Neuronal stem cell (in vitro differentiated cells): ENCODE results near the gene CDA.

Experiments used
- DNase-seq: peaks from one replicate; pipeline ENCODE4 v3.0.0-alpha.2; 2013; ENCODE audit warnings: low spot score
- H2AFZ ChIP-seq: one replicate; pipeline ENCODE4 v1.6.1; 2013; ENCODE audit warnings: mild to moderate bottlenecking, low read length, inconsistent platforms
- H2AK5ac ChIP-seq: 2 replicates; pipeline ENCODE4 v1.6.1; 2013; ENCODE audit warnings: low read depth, mild to moderate bottlenecking, inconsistent platforms, low read length, moderate library complexity, mixed read lengths
- H2BK120ac ChIP-seq: 2 replicates; pipeline ENCODE4 v1.6.1; 2013; ENCODE audit warnings: low read depth, mild to moderate bottlenecking, inconsistent platforms, low read length, moderate library complexity, mixed read lengths
- H2BK12ac ChIP-seq: one replicate; pipeline ENCODE4 v1.6.1; 2013; ENCODE audit warnings: low read length, inconsistent platforms
- H2BK15ac ChIP-seq: 2 replicates; pipeline ENCODE4 v1.6.1; 2013; ENCODE audit warnings: mild to moderate bottlenecking, low read length, inconsistent platforms, mixed read lengths
- H2BK5ac ChIP-seq: one replicate; pipeline ENCODE4 v1.6.1; 2013; ENCODE audit warnings: inconsistent platforms, mild to moderate bottlenecking, low read length, moderate library complexity
- H3K14ac ChIP-seq: one replicate; pipeline ENCODE4 v1.6.1; 2013; ENCODE audit warnings: low read length, inconsistent platforms
- H3K18ac ChIP-seq: 2 replicates; pipeline ENCODE4 v1.6.1; 2013; ENCODE audit warnings: low read length, inconsistent platforms
- H3K23ac ChIP-seq: 2 replicates; pipeline ENCODE4 v1.6.1; 2013; ENCODE audit warnings: low read depth, mild to moderate bottlenecking, mixed read lengths, low read length, inconsistent platforms; ENCODE audit not compliant: poor library complexity
- H3K27ac ChIP-seq: replicated peaks from 3 replicates; pipeline ENCODE4 v1.5.1; 2013; ENCODE audit warnings: low read length, inconsistent platforms
- H3K27me3 ChIP-seq, 3 experiments: 2 replicates each; pipeline ENCODE4 v1.6.1; 2013; ENCODE audit warnings: low read length in 3 of 3, mild to moderate bottlenecking in 2 of 3, inconsistent platforms in 1 of 3, low read depth in 1 of 3, mixed read lengths in 1 of 3, moderate library complexity in 1 of 3; ENCODE audit not compliant: control insufficient read depth in 3 of 3, insufficient read depth in 3 of 3
- H3K36me3 ChIP-seq, 2 donors: replicated peaks in 1 of 2; 2 replicates each; pipeline ENCODE4 v1.6.1; 2013; ENCODE audit warnings: low read length in 2 of 2; ENCODE audit not compliant: control insufficient read depth in 2 of 2, insufficient read depth in 2 of 2
- H3K4ac ChIP-seq: 2 replicates; pipeline ENCODE4 v1.6.1; 2013; ENCODE audit warnings: inconsistent platforms, mild to moderate bottlenecking, low read length, moderate library complexity
- H3K4me1 ChIP-seq, 2 donors: 1 replicate in 1 of 2; 2 replicates in 1 of 2; pipeline ENCODE4 v1.6.1; 2013; ENCODE audit warnings: low read length in 2 of 2, low read depth in 1 of 2; ENCODE audit not compliant: control insufficient read depth in 2 of 2, insufficient read depth in 1 of 2
- H3K4me2 ChIP-seq: one replicate; pipeline ENCODE4 v1.6.1; 2013; ENCODE audit warnings: mild to moderate bottlenecking, low read length, inconsistent platforms; ENCODE audit not compliant: insufficient read depth, poor library complexity, severe bottlenecking
- H3K4me3 ChIP-seq, 2 donors: 2 replicates each; pipeline ENCODE4 v1.5.1; 2013; ENCODE audit warnings: low read length in 2 of 2, mild to moderate bottlenecking in 2 of 2, inconsistent platforms in 1 of 2, moderate library complexity in 1 of 2
- H3K79me1 ChIP-seq: one replicate; pipeline ENCODE4 v1.6.1; 2013; ENCODE audit warnings: low read depth, mild to moderate bottlenecking, inconsistent platforms, low read length, moderate library complexity
- H3K9ac ChIP-seq: one replicate; pipeline ENCODE4 v1.6.1; 2013; ENCODE audit warnings: mild to moderate bottlenecking, low read depth, low read length, inconsistent platforms; ENCODE audit not compliant: poor library complexity
- H3K9me3 ChIP-seq, 2 donors: replicated peaks in 1 of 2; 2 replicates each; pipeline versions ENCODE3 to v1.6.1; 2013; ENCODE audit warnings: low read length in 2 of 2, mild to moderate bottlenecking in 2 of 2, inconsistent platforms in 1 of 2, low read depth in 1 of 2, mixed read lengths in 1 of 2, moderate library complexity in 1 of 2; ENCODE audit not compliant: control insufficient read depth in 2 of 2, insufficient read depth in 1 of 2
- H4K8ac ChIP-seq: one replicate; pipeline ENCODE4 v1.6.1; 2013; ENCODE audit warnings: low read depth, mild to moderate bottlenecking, inconsistent platforms, low read length, moderate library complexity
- H4K91ac ChIP-seq: one replicate; pipeline ENCODE4 v1.6.1; 2013; ENCODE audit warnings: low read length, low read depth, mild to moderate bottlenecking, inconsistent platforms; ENCODE audit not compliant: poor library complexity
- WGBS, 2 donors: extraction: QIAGEN DNeasy Blood & Tissue Kit; methylation state at CpG; one replicate each; pipeline ENCODE4 v1.1.7; 2013; ENCODE audit warnings: missing lambda C conversion rate in 2 of 2, mixed read lengths in 1 of 2; ENCODE audit not compliant: insufficient read length in 2 of 2, insufficient replicate concordance in 1 of 2; ENCODE audit errors: extremely low coverage in 2 of 2; 5-methylcytosine and 5-hydroxymethylcytosine counted together

The CDA gene

GRCh38 chr1:20643080-20643479 is 54.2 kb downstream of the CDA start:
- no peak overlapping the region for H2BK120ac ChIP-seq
- H2AFZ ChIP-seq = no peak overlapping the region
- H3K9me3 ChIP-seq = no peaks in the 10 kb centered on the region
- H3K4me1 ChIP-seq = no peaks in the 10 kb centered on the region
- no peak overlapping the region for H3K23ac ChIP-seq
- no peak overlapping the region for H3K9ac ChIP-seq
- H2AK5ac ChIP-seq = no peak overlapping the region
- no peak overlapping the region for H3K27ac ChIP-seq
- no peak overlapping the region for H2BK15ac ChIP-seq
- no peak overlapping the region for H3K4me3 ChIP-seq
- no peak overlapping the region for H3K4ac ChIP-seq
- no peak overlapping the region for H3K14ac ChIP-seq
- no peaks in the 10 kb centered on the region for H3K27me3 ChIP-seq
- no CpG with 5 or more reads among the region's 6 CpGs for WGBS, 2 donors
- no peak overlapping the region for H3K4me2 ChIP-seq
- H4K8ac ChIP-seq = no peak overlapping the region
- H2BK5ac ChIP-seq = no peak overlapping the region
- peaks cover 15 to 17% of the 10 kb centered on the region in 2 donors for H3K36me3 ChIP-seq
- H2BK12ac ChIP-seq = no peak overlapping the region
- no peak for DNase-seq
- no peak overlapping the region for H4K91ac ChIP-seq
- no peaks in the 10 kb centered on the region for H3K79me1 ChIP-seq
- H3K18ac ChIP-seq = no peak overlapping the region

- no CpG with 5 or more reads among the region's 13 CpGs for WGBS, 2 donors
- H3K36me3 ChIP-seq = peaks cover 22 to 23% of the 10 kb centered on the region in 2 donors
These were observed 55.5 kb downstream of the CDA start for GRCh38 chr1:20644416-20644815.

GRCh38 chr1:20645414-20645813 is 56.5 kb downstream of the CDA start:
- Histone ChIP-seq H3K4me2 (no peak overlapping the region), H3K9ac (no peak overlapping the region), H3K18ac (no peak overlapping the region), H3K4me3 (peak overlapping the region in 1 of 2 donors; percentile 30), H4K91ac (no peak overlapping the region), H4K8ac (peak overlapping the region; percentile 26), H2AFZ (no peak overlapping the region), H2BK12ac (no peak overlapping the region), H3K14ac (no peak overlapping the region), H2BK120ac (no peak overlapping the region), H2BK5ac (no peak overlapping the region), H2AK5ac (no peak overlapping the region), H3K4me1 (no peaks in the 10 kb centered on the region), H2BK15ac (no peak overlapping the region), H3K27me3 (no peaks in the 10 kb centered on the region), H3K27ac (no peak overlapping the region), H3K36me3 (peaks cover 25 to 31% of the 10 kb centered on the region in 2 donors), H3K23ac (no peak overlapping the region), H3K9me3 (no peaks in the 10 kb centered on the region), H3K4ac (no peak overlapping the region), H3K79me1 (no peaks in the 10 kb centered on the region)
- DNase-seq = no peak
- WGBS, 2 donors = no CpG with 5 or more reads among the region's 14 CpGs

More at GRCh38 chr1:20644416-20644815, 55.5 kb downstream of the CDA start:
- no peak overlapping the region for H2BK5ac ChIP-seq
- no peak overlapping the region for H4K91ac ChIP-seq
- no peak overlapping the region for H4K8ac ChIP-seq
- DNase-seq = no peak
- no peaks in the 10 kb centered on the region for H3K9me3 ChIP-seq
- no peak overlapping the region for H2BK12ac ChIP-seq
- H3K14ac ChIP-seq = no peak overlapping the region
- H3K4me2 ChIP-seq = no peak overlapping the region
- no peak overlapping the region for H3K4me3 ChIP-seq
- no peak overlapping the region for H3K9ac ChIP-seq
- H3K18ac ChIP-seq = no peak overlapping the region
- H2BK15ac ChIP-seq = no peak overlapping the region
- H3K27ac ChIP-seq = no peak overlapping the region
- no peak overlapping the region for H3K23ac ChIP-seq
- H2BK120ac ChIP-seq = no peak overlapping the region
- no peak overlapping the region for H2AK5ac ChIP-seq
- no peaks in the 10 kb centered on the region for H3K4me1 ChIP-seq
- H3K4ac ChIP-seq = no peak overlapping the region
- H3K27me3 ChIP-seq = no peaks in the 10 kb centered on the region
- no peak overlapping the region for H2AFZ ChIP-seq
- H3K79me1 ChIP-seq = no peaks in the 10 kb centered on the region

- H3K36me3 ChIP-seq = peaks cover 42 to 61% of the 10 kb centered on the region in 2 donors
- no CpG with 5 or more reads among the region's 13 CpGs for WGBS, 2 donors
These were observed 59.5 kb downstream of the CDA start for GRCh38 chr1:20648438-20648837.

More at GRCh38 chr1:20648438-20648837, 59.5 kb downstream of the CDA start:
- Histone ChIP-seq H2AFZ (no peak overlapping the region), H3K23ac (peak overlapping the region; percentile 22), H3K9ac (no peak overlapping the region), H4K91ac (peak overlapping the region; percentile 89), H2BK5ac (no peak overlapping the region), H2BK15ac (no peak overlapping the region), H3K27ac (no peak overlapping the region), H2BK120ac (no peak overlapping the region), H2BK12ac (no peak overlapping the region), H3K18ac (no peak overlapping the region), H4K8ac (no peak overlapping the region), H3K4me2 (no peak overlapping the region), H3K4me1 (no peaks in the 10 kb centered on the region), H3K79me1 (no peaks in the 10 kb centered on the region), H3K9me3 (no peaks in the 10 kb centered on the region), H3K4me3 (no peak overlapping the region), H3K14ac (no peak overlapping the region), H2AK5ac (no peak overlapping the region), H3K4ac (no peak overlapping the region), H3K27me3 (no peaks in the 10 kb centered on the region)
- no peak for DNase-seq
